Thoracic aorta (tissue), 2 donors: Measurements from ENCODE around the gene ERCC4. TPM values are rescaled to one million over a fixed set of nuclear protein-coding genes. Genes with fewer than 3 reads are reported as not detected.
A peak's percentile ranks its signal among the peaks of the same experiment; 100 is the strongest.

Source experiments
- ATAC-seq: fragments of 150-250 bp; one replicate; pipeline ENCODE4 v1.8.0; 2017; ENCODE audit warnings: low read depth; ENCODE audit not compliant: insufficient number of reproducible peaks, low FRiP score
- DNase-seq: peaks from one replicate; pipeline ENCODE4 v3.0.0-alpha.2; 2020; ENCODE audit warnings: low spot score
- H3K27ac ChIP-seq, 2 donors: fragments of 200-600 bp; sonication (generic); 1 replicate in 1 of 2; 2 replicates in 1 of 2; pipeline ENCODE4 v1.5.1; 2016; ENCODE audit warnings: mild to moderate bottlenecking in 2 of 2, moderate library complexity in 2 of 2
- H3K27me3 ChIP-seq: fragments of 200-600 bp; sonication (generic); replicated peaks from 2 replicates; pipeline ENCODE4 v1.6.0; 2016; ENCODE audit warnings: mild to moderate bottlenecking; ENCODE audit not compliant: insufficient read depth
- H3K36me3 ChIP-seq: fragments of 200-600 bp; sonication (generic); one replicate; pipeline ENCODE4 v1.5.1; 2016
- H3K4me1 ChIP-seq, 2 donors: fragments of 200-600 bp; sonication (generic); 1 replicate in 1 of 2; 2 replicates in 1 of 2; pipeline versions ENCODE4 v1.5.1 to v1.6.0; 2016; ENCODE audit warnings: low read depth in 2 of 2, mild to moderate bottlenecking in 1 of 2; ENCODE audit not compliant: control insufficient read depth in 1 of 2
- H3K4me3 ChIP-seq: fragments of 200-600 bp; sonication (generic); 2 replicates; pipeline ENCODE4 v1.5.1; 2016; ENCODE audit warnings: mild to moderate bottlenecking
- H3K9me3 ChIP-seq: fragments of 200-600 bp; sonication (generic); 2 replicates; pipeline ENCODE4 v1.5.1; 2016
- CTCF ChIP-seq: fragments of 200-600 bp; sonication (generic); IDR thresholded peaks from one replicate; pipeline ENCODE4 v1.5.1; 2019; ENCODE audit warnings: antibody characterized with exemption
- total RNA-seq, 2 donors: library from RNA; depleted of rRNA; stranded (reverse); fragments of >200 nt; gene quantifications; one replicate each; pipeline versions ENCODE4 v1.1.0 to v1.2.3, GENCODE V29; 2016

ERCC4 gene
- total RNA-seq, 2 donors from 2014 or later, result 4.3 to 13.8 TPM

- H3K27me3 ChIP-seq, result no peaks in the 10 kb centered on the region
- H3K4me3 ChIP-seq, result no peak overlapping the region
- ATAC-seq (no peak), DNase-seq (no peak)
- H3K27ac ChIP-seq, result no peak overlapping the region
- no peaks in the 10 kb centered on the region for H3K36me3 ChIP-seq
- peaks cover 6 to 25% of the 10 kb centered on the region in 2 donors for H3K4me1 ChIP-seq
- TF ChIP-seq CTCF, result no peak
- H3K9me3 ChIP-seq, result no peaks in the 10 kb centered on the region
These were observed 8.6 kb upstream of the ERCC4 start for GRCh38 chr16:13911306-13911705.

- Histone ChIP-seq H3K36me3 (no peaks in the 10 kb centered on the region), H3K4me3 (no peak overlapping the region), H3K27me3 (no peaks in the 10 kb centered on the region), H3K27ac (no peak overlapping the region), H3K9me3 (no peaks in the 10 kb centered on the region), H3K4me1 (peaks cover 6 to 25% of the 10 kb centered on the region in 2 donors)
- no peak for TF ChIP-seq CTCF
- ATAC-seq, result no peak
- DNase-seq, result no peak
These were observed 8.1 kb upstream of the ERCC4 start for GRCh38 chr16:13911871-13912270.

- no peak for ATAC-seq
- no peak for TF ChIP-seq CTCF
- no peaks in the 10 kb centered on the region for H3K36me3 ChIP-seq
These were observed 7.1 kb upstream of the ERCC4 start for GRCh38 chr16:13912891-13913290.

GRCh38 chr16:13913374-13914292 lies 6.3 kb upstream of the ERCC4 start:
- Histone ChIP-seq H3K4me3 (no peak overlapping the region), H3K27me3 (no peaks in the 10 kb centered on the region), H3K4me1 (peaks cover 6 to 35% of the 10 kb centered on the region in 2 donors), H3K27ac (no peak overlapping the region), H3K36me3 (no peaks in the 10 kb centered on the region), H3K9me3 (no peaks in the 10 kb centered on the region)
- no peak for ATAC-seq
- TF ChIP-seq CTCF, result no peak
- no peak for DNase-seq

More at GRCh38 chr16:13912891-13913290, 7.1 kb upstream of the ERCC4 start:
- Histone ChIP-seq H3K4me1 (peaks cover 6 to 28% of the 10 kb centered on the region in 2 donors), H3K27ac (no peak overlapping the region), H3K27me3 (no peaks in the 10 kb centered on the region), H3K4me3 (no peak overlapping the region), H3K9me3 (no peaks in the 10 kb centered on the region)
- no peak for DNase-seq

- no peak for TF ChIP-seq CTCF
- Histone ChIP-seq H3K4me3 (no peak overlapping the region), H3K4me1 (peaks cover 6 to 41% of the 10 kb centered on the region in 2 donors), H3K27ac (peak overlapping the region; percentile 11 to 42), H3K27me3 (no peaks in the 10 kb centered on the region), H3K9me3 (no peaks in the 10 kb centered on the region), H3K36me3 (no peaks in the 10 kb centered on the region)
- ATAC-seq, result no peak
- no peak for DNase-seq
These were observed 4.8 kb upstream of the ERCC4 start for GRCh38 chr16:13915033-13915635.
